ACC112 (cell line): ENCODE data around the gene MYO18B.

Experiments
- H2AFZ ChIP-seq: fragments of 200-600 bp; sonication (generic); one replicate; pipeline ENCODE4 v1.6.0; 2017; ENCODE audit warnings: antibody characterized with exemption, low read length; ENCODE audit not compliant: unreplicated experiment
- H3K27ac ChIP-seq: fragments of 200-600 bp; sonication (generic); 2 replicates; pipeline ENCODE4 v1.5.1; 2014; ENCODE audit warnings: low read depth, mild to moderate bottlenecking, antibody characterized with exemption, low read length, moderate library complexity
- H3K27me3 ChIP-seq: fragments of 200-600 bp; sonication (generic); 2 replicates; pipeline ENCODE4 v1.6.1; 2014; ENCODE audit warnings: mild to moderate bottlenecking, antibody characterized with exemption, low read length, moderate library complexity, mixed read lengths; ENCODE audit not compliant: insufficient read depth
- H3K36me3 ChIP-seq: fragments of 200-600 bp; sonication (generic); 2 replicates; pipeline ENCODE4 v1.6.1; 2016; ENCODE audit warnings: mild to moderate bottlenecking, antibody characterized with exemption, low read length, moderate library complexity, mixed read lengths; ENCODE audit not compliant: insufficient read depth
- H3K4me1 ChIP-seq: fragments of 200-600 bp; sonication (generic); one replicate; pipeline ENCODE4 v1.6.1; 2016; ENCODE audit warnings: low read length, mixed read lengths; ENCODE audit not compliant: insufficient read depth, unreplicated experiment, control insufficient read depth
- H3K4me3 ChIP-seq: fragments of 200-600 bp; sonication (generic); 2 replicates; pipeline ENCODE4 v1.5.1; 2014; ENCODE audit warnings: mild to moderate bottlenecking, low read depth, low read length
- H3K79me2 ChIP-seq: fragments of 200-600 bp; sonication (generic); one replicate; pipeline ENCODE4 v1.6.0; 2016; ENCODE audit warnings: low read length; ENCODE audit not compliant: control insufficient read depth, unreplicated experiment, insufficient read depth

Gene MYO18B

GRCh38 chr22:26045051-26045450, 303.1 kb downstream of the MYO18B start:
- Histone ChIP-seq H3K4me3 (no peak overlapping the region), H3K27ac (no peak overlapping the region), H2AFZ (no peak overlapping the region), H3K36me3 (no peaks in the 10 kb centered on the region), H3K4me1 (no peaks in the 10 kb centered on the region), H3K27me3 (no peaks in the 10 kb centered on the region), H3K79me2 (no peaks in the 10 kb centered on the region)

DNA sequence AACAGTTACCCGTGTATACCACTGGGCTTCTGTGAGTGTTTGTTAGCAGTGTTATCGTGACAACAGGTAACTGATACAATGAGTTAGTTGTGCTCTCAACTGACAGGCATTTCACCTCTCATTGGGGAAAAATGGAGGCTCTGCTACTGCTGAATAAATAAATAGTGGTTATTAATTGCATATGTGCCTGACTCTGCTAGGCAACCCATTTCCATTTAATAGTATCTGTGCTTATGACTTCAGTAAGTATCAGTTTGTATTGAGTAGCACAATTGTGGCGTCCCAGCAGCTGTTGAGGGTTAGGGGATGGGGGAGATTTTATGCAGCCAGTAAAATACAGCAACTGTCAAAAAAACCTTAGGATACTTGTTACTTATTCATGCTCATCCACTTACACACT, 303.9 kb downstream of the MYO18B start:
- Histone ChIP-seq H3K4me3 (no peak overlapping the region), H3K27me3 (no peaks in the 10 kb centered on the region), H2AFZ (no peak overlapping the region), H3K36me3 (no peaks in the 10 kb centered on the region), H3K27ac (no peak overlapping the region), H3K79me2 (no peaks in the 10 kb centered on the region), H3K4me1 (no peaks in the 10 kb centered on the region)

DNA sequence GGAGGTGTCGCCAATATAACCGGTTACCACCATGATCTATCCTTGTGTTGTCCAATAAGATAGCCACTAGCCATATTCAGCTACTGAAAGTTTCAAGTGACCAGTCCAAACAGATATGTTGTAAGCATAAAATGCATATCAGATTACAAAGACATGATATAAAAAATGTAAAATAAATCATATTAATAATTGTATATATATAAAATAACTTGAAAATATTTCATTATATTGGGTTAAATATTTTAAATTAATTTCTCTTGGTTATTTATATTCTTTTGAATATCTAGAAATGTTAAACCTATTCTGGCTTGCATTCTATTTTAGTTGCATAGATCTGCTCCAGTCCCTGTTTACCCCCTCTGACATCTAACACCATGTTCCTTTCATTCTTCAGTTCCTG, 305.5 kb downstream of the MYO18B start:
- no peaks in the 10 kb centered on the region for H3K79me2 ChIP-seq
- H3K4me1 ChIP-seq: no peaks in the 10 kb centered on the region
- no peaks in the 10 kb centered on the region for H3K36me3 ChIP-seq
- no peak overlapping the region for H3K4me3 ChIP-seq
- no peak overlapping the region for H2AFZ ChIP-seq
- H3K27ac ChIP-seq: no peak overlapping the region
- H3K27me3 ChIP-seq: no peaks in the 10 kb centered on the region

- Histone ChIP-seq H3K4me1 (no peaks in the 10 kb centered on the region), H3K36me3 (no peaks in the 10 kb centered on the region), H3K79me2 (no peaks in the 10 kb centered on the region), H3K27me3 (no peaks in the 10 kb centered on the region), H3K27ac (no peak overlapping the region), H3K4me3 (no peak overlapping the region), H2AFZ (no peak overlapping the region)
Measured at GRCh38 chr22:26047920-26048319, 305.9 kb downstream of the MYO18B start.

DNA sequence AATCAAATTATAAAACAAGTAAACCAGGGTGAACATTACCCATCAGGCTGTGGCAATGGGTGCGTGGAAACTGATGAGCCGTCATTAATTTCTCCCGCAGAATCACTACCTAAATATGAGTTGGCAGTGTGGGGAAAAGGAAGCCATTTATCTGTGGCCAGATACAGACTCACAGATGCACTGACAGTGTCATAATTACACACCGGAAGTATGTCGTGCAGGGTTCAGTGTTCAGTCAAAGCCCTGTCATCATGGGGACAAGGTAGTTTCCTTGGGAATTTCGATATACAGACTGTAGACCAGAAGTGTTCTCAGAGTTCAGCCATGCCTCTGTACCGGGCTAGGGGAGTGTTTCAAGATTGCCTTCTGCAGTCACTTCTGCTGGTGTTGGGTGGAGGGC, 308.1 kb downstream of the MYO18B start:
- Histone ChIP-seq H3K79me2 (no peaks in the 10 kb centered on the region), H2AFZ (no peak overlapping the region), H3K4me3 (no peak overlapping the region), H3K4me1 (no peaks in the 10 kb centered on the region), H3K27ac (no peak overlapping the region), H3K27me3 (no peaks in the 10 kb centered on the region), H3K36me3 (no peaks in the 10 kb centered on the region)

GRCh38 chr22:26053737-26054316, 311.8 kb downstream of the MYO18B start:
- H3K79me2 ChIP-seq: no peaks in the 10 kb centered on the region
- H3K27me3 ChIP-seq: no peaks in the 10 kb centered on the region
- H3K4me1 ChIP-seq: no peaks in the 10 kb centered on the region
- H3K27ac ChIP-seq: no peak overlapping the region
- H3K36me3 ChIP-seq: no peaks in the 10 kb centered on the region
- no peak overlapping the region for H3K4me3 ChIP-seq
- no peak overlapping the region for H2AFZ ChIP-seq

- Histone ChIP-seq H3K27me3 (no peaks in the 10 kb centered on the region), H3K36me3 (no peaks in the 10 kb centered on the region), H2AFZ (no peak overlapping the region), H3K4me1 (no peaks in the 10 kb centered on the region), H3K79me2 (no peaks in the 10 kb centered on the region), H3K27ac (no peak overlapping the region), H3K4me3 (no peak overlapping the region)
Measured at GRCh38 chr22:26054841-26055605, 313.0 kb downstream of the MYO18B start.

DNA sequence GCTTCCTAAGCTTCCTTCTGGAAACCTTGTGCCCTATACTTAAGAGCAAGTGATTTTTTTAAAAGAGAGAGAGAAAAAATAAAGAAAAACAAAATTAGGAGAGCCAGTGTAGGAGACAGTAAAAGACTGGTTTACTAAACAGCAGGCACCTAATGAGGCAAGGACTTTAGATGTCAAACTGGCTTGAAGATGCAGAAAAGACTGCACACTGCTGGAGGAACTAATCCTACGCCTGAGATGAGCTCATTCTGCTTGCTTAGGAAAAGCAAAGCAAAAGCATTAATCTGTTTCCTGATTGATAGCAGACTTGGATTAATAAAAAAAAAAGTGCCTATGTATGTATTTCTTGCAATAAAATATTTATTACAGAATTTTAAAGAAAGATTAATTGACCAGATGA, 313.7 kb downstream of the MYO18B start:
- H3K27me3 ChIP-seq: no peaks in the 10 kb centered on the region
- no peak overlapping the region for H2AFZ ChIP-seq
- no peaks in the 10 kb centered on the region for H3K4me1 ChIP-seq

DNA sequence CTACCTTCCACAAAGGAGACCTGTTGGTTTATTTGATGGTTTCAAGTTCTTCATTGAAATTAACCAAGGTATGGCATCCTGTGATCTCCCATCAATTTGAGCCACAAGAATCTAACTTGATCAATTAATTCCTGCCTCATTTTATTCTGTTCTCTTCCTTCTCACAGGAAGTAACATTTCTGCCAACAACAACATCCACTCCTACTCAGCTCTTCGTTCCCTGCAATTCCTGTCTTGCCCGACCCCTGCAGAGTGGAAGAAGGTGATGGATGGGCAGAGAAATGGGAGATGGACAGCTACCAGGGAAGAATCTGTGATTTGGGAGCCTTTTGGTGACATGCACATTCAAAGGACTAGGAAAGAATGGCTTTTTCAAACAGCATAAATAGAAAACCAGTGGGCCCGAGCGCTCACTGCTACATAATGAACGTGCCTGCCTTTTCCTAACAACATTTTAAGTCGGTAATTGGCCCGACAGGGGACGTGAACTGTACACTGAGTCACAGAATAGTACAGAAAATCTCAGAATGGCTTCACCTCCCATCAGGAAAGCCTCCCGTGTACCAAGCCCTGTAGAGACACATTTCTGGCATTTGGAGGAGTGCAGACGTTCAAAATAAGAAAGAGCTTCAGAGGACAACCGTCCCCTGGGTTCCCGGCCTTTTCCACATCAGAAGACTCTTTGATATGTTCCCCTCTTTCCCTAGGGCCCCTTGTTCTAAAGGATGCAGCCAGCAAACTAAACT, 314.6 kb downstream of the MYO18B start:
- no peak overlapping the region for H3K4me3 ChIP-seq
- no peaks in the 10 kb centered on the region for H3K79me2 ChIP-seq
- H2AFZ ChIP-seq: no peak overlapping the region
- H3K27me3 ChIP-seq: no peaks in the 10 kb centered on the region
- no peaks in the 10 kb centered on the region for H3K4me1 ChIP-seq
- no peak overlapping the region for H3K27ac ChIP-seq
- H3K36me3 ChIP-seq: no peaks in the 10 kb centered on the region

More for the DNA sequence above, 313.7 kb downstream of the MYO18B start:
- Histone ChIP-seq H3K27ac (no peak overlapping the region), H3K4me3 (no peak overlapping the region), H3K79me2 (no peaks in the 10 kb centered on the region), H3K36me3 (no peaks in the 10 kb centered on the region)

GRCh38 chr22:26057731-26058130, 315.7 kb downstream of the MYO18B start:
- Histone ChIP-seq H3K4me1 (no peaks in the 10 kb centered on the region), H3K27me3 (no peaks in the 10 kb centered on the region), H3K27ac (no peak overlapping the region), H3K79me2 (no peaks in the 10 kb centered on the region), H3K4me3 (no peak overlapping the region), H3K36me3 (no peaks in the 10 kb centered on the region), H2AFZ (no peak overlapping the region)

DNA sequence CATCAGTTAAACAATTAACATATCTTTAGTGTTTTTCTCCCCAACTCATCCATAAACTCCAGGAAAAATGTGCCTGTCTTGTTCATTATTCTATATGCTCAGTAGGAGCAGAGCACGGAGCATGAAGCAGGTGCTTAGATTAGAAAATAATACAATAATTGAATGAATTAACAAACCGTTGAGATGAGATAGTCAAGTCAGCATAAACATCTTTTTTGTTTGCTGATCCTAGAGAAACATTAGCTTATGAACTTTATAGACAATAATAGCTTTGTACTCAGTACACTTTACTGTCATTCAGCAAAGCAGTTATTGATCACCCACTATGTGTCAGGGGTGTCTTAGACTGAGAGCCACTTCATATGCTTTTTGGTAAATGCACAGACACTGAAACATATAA, 322.1 kb downstream of the MYO18B start:
- Histone ChIP-seq H3K27me3 (no peaks in the 10 kb centered on the region), H3K4me3 (no peak overlapping the region), H2AFZ (no peak overlapping the region), H3K4me1 (no peaks in the 10 kb centered on the region), H3K79me2 (no peaks in the 10 kb centered on the region), H3K36me3 (no peaks in the 10 kb centered on the region), H3K27ac (no peak overlapping the region)
